ENCODE data around the gene MOSPD2. TPM values are rescaled to one million over a fixed set of nuclear protein-coding genes. Genes with fewer than 3 reads are reported as not detected.

The MOSPD2 gene
- total and polyA plus RNA-seq, 10 of the 15 experiments (the other 5 are each of a cell fraction or from before 2014, with no cell fraction given): 4.9 to 14.7 (median 7.4) TPM

Other genes starting within 250 kb of the MOSPD2 start
- gene FANCB, start 352 bp upstream of the MOSPD2 start, total RNA-seq (2014; rRNA removed): 6.4 and 9.9 TPM in 2 replicates
- 9.3 and 10.2 TPM in 2 replicates for gene FANCB, start 352 bp upstream of the MOSPD2 start, total RNA-seq (2014; rRNA removed; fragmentation: Illumina TruSeq; extraction: Trizol)
- gene FANCB, start 352 bp upstream of the MOSPD2 start, total RNA-seq (2021): 6.6 TPM in 2 replicates
- 8.7 and 15.4 TPM in 2 replicates for gene FANCB, start 352 bp upstream of the MOSPD2 start, polyA plus RNA-seq (2011; rRNA removed)
- gene FANCB, start 352 bp upstream of the MOSPD2 start, polyA plus RNA-seq (2014; fragmentation: Illumina TruSeq; extraction: Trizol): 7.3 and 10.6 TPM in 2 replicates
- gene FANCB, start 352 bp upstream of the MOSPD2 start, polyA plus RNA-seq (2014; fragmentation: Nextera tagmentation; extraction: Ambion mirVana): 10 to 100 TPM in 1 of 2 experiments, 1 to 10 TPM in 1; 9.3 to 14.6 TPM
- 3.0 and 3.4 TPM in 2 replicates for gene FANCB, start 352 bp upstream of the MOSPD2 start, polyA plus RNA-seq (2014; rRNA removed)
- 10 to 100 TPM in 1 of 2 experiments, 1 to 10 TPM in 1; 8.0 to 12.7 TPM for gene FANCB, start 352 bp upstream of the MOSPD2 start, polyA plus RNA-seq (2016; fragmentation: Nextera tagmentation; extraction: Ambion mirVana)